ENCODE results near the gene CCNL1. TPM values are rescaled to one million over a fixed set of nuclear protein-coding genes. Genes with fewer than 3 reads are reported as not detected.

The CCNL1 gene
- total and polyA plus RNA-seq, 2 of the 4 experiments (the other 2 are of a cell fraction) = 60.9 to 83.3 TPM

DNA sequence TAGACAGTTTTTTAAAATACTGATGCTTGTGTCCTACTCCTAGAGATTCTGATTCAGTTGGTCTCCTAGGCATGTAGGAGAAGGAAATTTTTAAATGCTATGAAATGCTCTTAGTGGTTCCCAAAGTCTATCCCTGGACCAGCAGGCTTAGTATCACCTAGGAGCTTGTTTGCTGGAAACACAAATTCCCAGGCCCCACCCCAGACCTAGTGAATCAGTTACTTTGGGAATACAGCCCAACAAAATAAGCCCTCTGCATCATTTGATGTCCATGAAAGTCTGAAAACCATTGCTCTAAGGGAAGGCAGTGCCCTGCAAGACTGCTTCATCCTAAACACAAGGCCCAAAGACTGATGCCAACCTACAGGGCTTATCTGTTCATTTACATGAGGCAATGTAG is 36.3 kb downstream of the CCNL1 start:
- H3K4ac ChIP-seq (ENCODE audit: low read depth, low read length) = peak overlapping the region; percentile 42; the same call in 1 of the 2 replicates
- ATAC-seq (ENCODE audit: low read depth) = no peak
- H2AK9ac ChIP-seq (replicated peaks; ENCODE audit: low read depth, low read length, poor library complexity) = no peak overlapping the region
- POLR2A ChIA-PET (ENCODE audit: unreplicated experiment) = no interaction called here
- H3K4me2 ChIP-seq (ENCODE audit: low read depth, low read length) = no peak overlapping the region
- H2BK5ac ChIP-seq (ENCODE audit: low read depth, low read length, poor library complexity, severe bottlenecking) = no peak overlapping the region
- no peak overlapping the region; the same call in 1 of the 2 replicates for H3K14ac ChIP-seq (replicated peaks; ENCODE audit: low read depth, low read length)
- 0 out of 2 replicates have a peak overlapping the region, but pooled peaks have one; percentile 42 for H3K18ac ChIP-seq (ENCODE audit: low read depth, low read length)
- dilution Hi-C loops (cut with HindIII; ENCODE audit: low sequenced_read_pairs, unreplicated experiment) = no loop called here
- no peak overlapping the region; the same call in 1 of the 2 replicates for H2BK120ac ChIP-seq (ENCODE audit: low read depth, low read length)
- peak overlapping the region; percentile 45; the same call in 1 of the 2 replicates for H2AK5ac ChIP-seq (ENCODE audit: low read depth, low read length)
- CTCF ChIA-PET = no interaction called here
- peak overlapping the region; percentile 38; the same call in 1 of the 2 replicates for H4K91ac ChIP-seq (ENCODE audit: insufficient read depth, low read depth, low read length)
- no peaks in the 10 kb centered on the region for H3K9me3 ChIP-seq (ENCODE audit: control insufficient read depth, insufficient read depth, low read length)
- H3K27ac ChIP-seq (ENCODE audit: insufficient read depth, low read length) = no peak overlapping the region
- H2BK20ac ChIP-seq (ENCODE audit: low read depth, low read length) = no peak overlapping the region; the same call in 1 of the 2 replicates
- H4K20me1 ChIP-seq (ENCODE audit: insufficient read depth, low read length) = no peaks in the 10 kb centered on the region
- no peak overlapping the region for H3K4me3 ChIP-seq (ENCODE audit: insufficient read depth, low read depth, low read length)
- no peak overlapping the region for H3K9ac ChIP-seq (ENCODE audit: low read depth, low read length)
- no peaks in the 10 kb centered on the region for H3K36me3 ChIP-seq (ENCODE audit: control insufficient read depth, insufficient read depth, low read length)
- peak overlapping the region; percentile 51; the same call in 1 of the 3 replicates for H2BK15ac ChIP-seq (ENCODE audit: low read depth, low read length)
- 0 out of 2 replicates have a peak overlapping the region, but pooled peaks have one; percentile 41 for H3K23ac ChIP-seq (ENCODE audit: low read depth, low read length)
- 0 out of 4 replicates have a peak, but pooled peaks cover 0 to 5% of the 10 kb centered on the region in 2 experiments for H3K79me1 ChIP-seq (ENCODE audit: low read depth in 1 of 2, low read length in 2 of 2)
- H3K27me3 ChIP-seq (ENCODE audit: control insufficient read depth, insufficient read depth, low read length) = no peaks in the 10 kb centered on the region
- H3K9me1 ChIP-seq (ENCODE audit: insufficient read depth, low read length) = peaks cover 20% of the 10 kb centered on the region
- no peak overlapping the region for H4K5ac ChIP-seq (ENCODE audit: low read depth, low read length)
- no peak overlapping the region for H4K8ac ChIP-seq (ENCODE audit: low read depth in 2 of 2, low read length in 2 of 2)
- intact Hi-C loops (cut with micrococcal nuclease) = no loop called here
- TF ChIP-seq NFE2L2 (IDR thresholded peaks at IDR 0.05; ENCODE audit: low read depth, low read length) = no peak
- TF ChIP-seq, protein P1, sequence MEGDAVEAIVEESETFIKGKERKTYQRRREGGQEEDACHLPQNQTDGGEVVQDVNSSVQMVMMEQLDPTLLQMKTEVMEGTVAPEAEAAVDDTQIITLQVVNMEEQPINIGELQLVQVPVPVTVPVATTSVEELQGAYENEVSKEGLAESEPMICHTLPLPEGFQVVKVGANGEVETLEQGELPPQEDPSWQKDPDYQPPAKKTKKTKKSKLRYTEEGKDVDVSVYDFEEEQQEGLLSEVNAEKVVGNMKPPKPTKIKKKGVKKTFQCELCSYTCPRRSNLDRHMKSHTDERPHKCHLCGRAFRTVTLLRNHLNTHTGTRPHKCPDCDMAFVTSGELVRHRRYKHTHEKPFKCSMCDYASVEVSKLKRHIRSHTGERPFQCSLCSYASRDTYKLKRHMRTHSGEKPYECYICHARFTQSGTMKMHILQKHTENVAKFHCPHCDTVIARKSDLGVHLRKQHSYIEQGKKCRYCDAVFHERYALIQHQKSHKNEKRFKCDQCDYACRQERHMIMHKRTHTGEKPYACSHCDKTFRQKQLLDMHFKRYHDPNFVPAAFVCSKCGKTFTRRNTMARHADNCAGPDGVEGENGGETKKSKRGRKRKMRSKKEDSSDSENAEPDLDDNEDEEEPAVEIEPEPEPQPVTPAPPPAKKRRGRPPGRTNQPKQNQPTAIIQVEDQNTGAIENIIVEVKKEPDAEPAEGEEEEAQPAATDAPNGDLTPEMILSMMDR (conservative IDR thresholded peaks at IDR 0.05; ENCODE audit: low read depth, low read length) = no peak
- no peak for TF ChIP-seq MXI1 (IDR thresholded peaks at IDR 0.05; ENCODE audit: borderline replicate concordance, low read depth, low read length)
- TF ChIP-seq MAFK (IDR thresholded peaks at IDR 0.05; ENCODE audit: low read depth, low read length) = no peak
- no peak overlapping the region for H2AFZ ChIP-seq (replicated peaks; ENCODE audit: low read length, poor library complexity)
- no TSS peak for BruUV-seq (replicated peaks)
- in situ Hi-C loops (cut with MboI; ENCODE audit: low sequenced_read_pairs) = no loop called here
- peak; percentile 34 for DNase-seq
- H3K56ac ChIP-seq (ENCODE audit: extremely low read depth, insufficient read depth, low read length) = no peak overlapping the region
- H3K4me1 ChIP-seq (ENCODE audit: control insufficient read depth, insufficient read depth, low read length) = peaks cover 22% of the 10 kb centered on the region

Data from IMR-90 (cell line).